ENCODE results near the gene EFCAB5.
"Not testable (repeated sequence)": the region's sequence is repeated elsewhere in the genome, so short reads cannot be mapped to it uniquely, and the experiment has no call there.

Gene EFCAB5

DNA sequence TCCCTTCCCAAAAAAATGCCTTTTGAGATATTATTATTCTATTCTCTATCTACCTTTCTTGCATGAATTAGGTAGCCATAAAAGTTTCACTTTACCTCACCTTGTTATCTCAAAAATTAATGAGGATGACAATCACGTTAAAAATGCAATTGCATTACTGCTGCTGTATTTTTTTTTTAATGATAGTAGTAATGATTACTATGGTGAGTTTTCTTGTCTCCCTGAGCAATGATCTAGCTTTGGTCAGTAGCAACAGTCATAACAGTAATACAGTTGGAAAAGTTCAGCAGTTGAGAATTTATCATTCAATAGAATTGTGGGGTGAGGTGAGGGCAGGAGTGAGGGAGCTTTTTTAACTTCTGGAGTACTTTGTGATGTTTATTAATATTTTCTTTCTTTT is at the start of gene EFCAB5:
TSS of gene EFCAB5 (plus strand) at position 301 of the 400 bp plus-strand sequence. CDS start 163 bp downstream, outside the sequence.
- DNase-seq = no peak

DNA sequence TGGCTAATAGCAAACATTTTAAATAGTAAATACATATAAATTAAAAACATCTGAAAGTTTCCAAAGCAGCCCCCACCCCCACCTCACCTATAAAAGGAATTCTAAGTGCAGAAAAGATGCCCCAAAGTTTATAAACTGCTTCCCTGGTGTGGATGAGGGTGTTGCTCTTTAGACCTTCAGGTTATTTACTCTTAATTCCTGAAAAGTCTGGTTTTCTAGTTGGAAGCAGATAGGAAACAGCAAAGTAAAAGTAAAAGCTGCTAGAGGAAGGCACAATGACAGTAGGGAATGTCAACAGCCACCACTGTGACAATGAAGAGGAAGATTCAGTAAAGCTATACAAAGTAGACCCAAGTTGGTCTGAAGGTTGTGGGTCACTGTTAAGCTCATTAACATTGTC is 49.2 kb upstream of the EFCAB5 start:
- DNase-seq = no peak

DNA sequence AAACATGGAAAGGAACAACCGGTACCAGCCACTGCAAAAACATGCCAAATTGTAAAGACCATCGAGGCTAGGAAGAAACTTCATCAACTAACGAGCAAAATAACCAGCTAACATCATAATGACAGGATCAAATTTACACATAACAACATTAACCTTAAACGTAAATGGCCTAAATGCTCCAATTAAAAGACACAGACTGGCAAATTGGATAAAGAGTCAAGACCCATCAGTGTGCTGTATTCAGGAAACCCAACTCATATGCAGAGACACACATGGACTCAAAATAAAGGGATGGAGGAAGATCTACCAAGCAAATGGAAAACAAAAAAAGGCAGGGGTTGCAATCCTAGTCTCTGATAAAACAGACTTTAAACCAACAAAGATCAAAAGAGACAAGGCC is 44.3 kb upstream of the EFCAB5 start:
- not testable (repeated sequence) for DNase-seq

DNA sequence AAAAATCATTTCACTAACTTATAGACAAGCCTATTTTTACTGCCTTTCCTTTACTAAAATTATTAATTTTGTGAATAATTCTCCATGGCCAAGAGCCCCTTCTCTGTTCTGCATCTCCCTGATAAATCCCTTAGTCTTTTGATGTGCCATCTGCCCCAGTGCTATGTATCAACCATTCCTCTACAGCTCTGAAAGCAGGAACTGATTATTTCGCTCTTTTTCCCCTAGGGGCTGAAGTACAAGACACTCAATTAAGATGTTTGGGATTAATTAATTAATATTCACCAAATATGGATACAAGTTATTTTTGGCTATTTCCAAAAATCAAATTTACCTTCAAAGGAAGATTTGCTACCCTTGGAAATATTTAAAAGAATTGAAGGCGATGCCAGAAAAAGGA is 38.0 kb upstream of the EFCAB5 start:
- no peak for DNase-seq

DNA sequence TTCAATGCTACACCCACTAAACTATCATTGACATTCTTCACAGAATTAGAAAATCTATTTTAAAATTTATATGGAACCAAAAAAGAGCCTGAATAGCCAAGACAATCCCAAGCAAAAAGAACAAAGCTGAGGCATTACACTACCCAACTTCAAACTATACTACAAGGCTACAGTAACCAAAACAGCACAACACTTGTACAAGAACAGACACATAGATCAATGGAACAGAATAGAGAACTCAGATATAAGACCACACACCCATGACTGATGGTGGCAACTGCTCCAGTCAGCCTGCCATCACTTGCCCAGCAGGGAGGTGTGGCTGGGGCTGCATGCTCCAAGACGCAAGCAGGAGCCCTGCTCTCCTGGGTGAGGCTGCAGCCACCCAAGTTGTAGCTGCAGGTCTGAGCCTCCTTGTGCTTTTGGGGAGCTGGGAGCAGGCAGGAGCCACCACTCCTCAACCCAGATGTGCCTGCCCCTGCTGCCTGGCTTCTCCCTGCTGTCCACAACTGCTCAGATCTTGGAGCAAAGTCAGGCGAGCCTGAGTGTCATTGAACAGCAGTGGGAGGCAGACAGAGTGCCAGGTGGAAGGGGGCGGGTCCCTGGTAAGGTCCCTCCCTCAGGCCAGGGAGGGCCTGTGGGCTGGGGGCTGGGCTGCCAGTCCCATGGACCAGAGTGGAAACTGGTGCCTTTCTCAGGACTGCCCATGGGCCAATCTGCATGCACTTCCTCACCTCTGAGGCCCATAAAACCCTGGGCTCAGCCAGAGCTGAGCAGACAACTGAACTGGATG is 36.2 kb upstream of the EFCAB5 start:
- DNase-seq = no peak

DNA sequence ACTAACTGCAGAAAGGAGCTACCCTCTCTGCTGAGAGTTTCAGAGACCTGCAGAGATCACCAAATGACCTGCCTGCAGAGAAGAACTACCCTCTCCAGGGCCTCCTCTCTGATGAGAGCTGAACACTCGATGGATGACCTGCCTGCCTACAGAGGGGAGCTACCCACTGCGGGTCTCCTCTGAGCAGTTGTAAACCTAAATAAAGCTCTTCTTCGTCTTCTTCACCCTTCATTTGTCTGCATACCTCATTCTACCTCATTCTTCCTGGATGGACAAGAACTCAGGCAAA is 35.6 kb upstream of the EFCAB5 start:
- DNase-seq = no peak

DNA sequence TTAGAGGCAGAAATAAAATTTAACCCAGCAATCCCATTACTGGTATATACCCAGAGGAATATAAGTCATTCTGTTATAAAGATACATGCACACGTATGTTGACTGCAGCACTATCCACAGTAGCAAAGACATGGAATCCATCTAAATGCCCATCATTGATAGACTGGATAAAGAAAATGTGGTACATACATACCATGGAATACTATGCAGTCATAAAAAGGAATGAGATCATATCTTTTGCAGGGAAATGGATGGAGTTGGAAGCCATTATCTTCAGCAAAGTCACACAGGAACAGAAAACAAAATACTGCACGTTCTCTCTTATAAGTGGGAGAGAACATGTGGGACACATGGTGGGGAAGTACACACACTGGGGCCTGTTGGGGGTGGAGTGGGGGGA is 34.5 kb upstream of the EFCAB5 start:
- no peak for DNase-seq

DNA sequence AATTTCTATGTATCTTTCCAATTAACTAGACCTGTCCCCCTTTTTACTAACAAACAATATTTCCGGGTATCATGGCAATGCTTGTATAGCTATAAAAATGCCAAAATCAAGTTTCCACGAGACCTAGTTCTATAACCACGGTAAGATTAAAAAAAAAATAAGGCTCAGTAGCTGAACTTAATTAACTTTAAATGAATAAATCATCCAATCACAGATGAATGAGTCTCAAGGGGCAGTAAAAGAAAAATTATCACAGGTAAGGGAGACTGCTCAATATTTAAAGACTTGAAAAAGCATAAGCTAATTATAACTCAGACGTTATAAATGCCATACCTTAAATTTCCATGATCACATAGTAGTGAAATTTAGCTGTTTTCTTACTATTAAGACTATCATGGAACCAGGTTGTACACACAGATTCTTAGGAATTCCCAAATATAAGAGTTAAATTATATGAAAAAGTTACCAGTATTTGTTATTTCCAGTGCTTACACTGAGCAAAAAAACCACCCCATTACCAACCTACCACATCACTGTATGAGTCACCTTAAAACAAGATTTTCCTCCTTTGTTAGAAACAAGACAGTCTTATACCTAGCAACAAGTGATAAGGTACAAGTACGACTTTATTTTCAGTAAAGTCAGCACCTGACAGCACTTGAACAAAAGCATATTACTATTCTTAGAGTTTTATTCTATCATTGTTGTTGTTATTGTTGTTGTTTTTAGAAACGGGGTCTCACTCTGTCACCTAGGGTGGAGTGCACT is 32.0 kb upstream of the EFCAB5 start:
- no peak for DNase-seq

DNA sequence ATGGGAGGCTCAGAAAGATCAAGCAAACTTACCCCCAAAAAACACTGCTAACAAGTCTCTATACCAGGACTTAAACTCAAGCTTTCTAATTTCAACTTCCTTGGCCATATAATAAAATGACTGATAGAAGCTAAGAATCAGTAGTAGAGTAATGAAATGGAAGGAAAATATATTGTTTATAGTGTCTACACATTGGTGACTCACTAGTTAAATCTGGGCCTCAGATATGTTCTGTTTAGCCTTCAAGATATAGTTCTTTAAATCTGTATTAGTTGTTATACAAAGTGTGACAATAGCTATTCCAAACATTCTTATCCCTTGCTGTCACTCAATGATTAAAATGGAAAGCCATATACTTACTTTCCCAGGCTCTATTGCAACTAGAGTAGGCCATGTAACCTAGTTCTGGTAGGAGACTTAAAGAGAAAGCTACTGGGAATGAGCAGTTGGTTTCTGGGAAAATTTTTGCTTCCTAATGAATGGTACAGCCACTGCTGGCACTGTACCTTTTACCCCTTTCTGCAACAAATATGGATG is 29.7 kb upstream of the EFCAB5 start:
- no peak for DNase-seq

DNA sequence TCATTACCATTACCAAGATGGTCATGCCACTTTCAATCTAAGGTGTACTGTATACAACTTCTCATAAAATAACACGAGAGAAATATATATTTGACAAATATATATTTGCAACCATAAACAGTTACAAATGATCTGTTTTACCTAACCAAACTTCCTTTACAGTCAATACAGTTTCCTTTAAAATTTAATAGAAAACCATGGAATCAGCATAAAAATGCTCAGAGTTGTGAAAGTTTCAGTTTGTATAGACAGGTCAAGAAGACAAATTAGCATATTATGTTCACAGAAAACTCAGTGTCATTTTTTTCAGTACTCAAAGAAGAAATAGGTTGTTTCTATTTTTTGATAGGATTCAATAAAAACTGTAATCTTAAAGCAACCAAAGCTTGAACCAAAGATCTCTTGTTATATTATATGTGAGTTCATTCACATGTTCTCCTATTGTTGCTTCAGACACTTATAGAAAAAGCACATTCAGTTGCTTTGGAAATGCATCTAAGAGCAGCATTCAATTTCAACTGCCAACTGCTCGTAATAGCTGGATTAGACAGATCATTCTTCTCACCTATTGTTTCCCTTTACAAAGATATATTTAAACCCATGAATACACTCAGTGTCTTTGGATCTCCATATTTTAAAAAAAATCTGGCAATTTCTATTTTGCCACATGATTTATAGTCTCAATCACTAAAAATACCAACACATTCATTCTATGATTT is 26.5 kb upstream of the EFCAB5 start:
- DNase-seq = no peak

DNA sequence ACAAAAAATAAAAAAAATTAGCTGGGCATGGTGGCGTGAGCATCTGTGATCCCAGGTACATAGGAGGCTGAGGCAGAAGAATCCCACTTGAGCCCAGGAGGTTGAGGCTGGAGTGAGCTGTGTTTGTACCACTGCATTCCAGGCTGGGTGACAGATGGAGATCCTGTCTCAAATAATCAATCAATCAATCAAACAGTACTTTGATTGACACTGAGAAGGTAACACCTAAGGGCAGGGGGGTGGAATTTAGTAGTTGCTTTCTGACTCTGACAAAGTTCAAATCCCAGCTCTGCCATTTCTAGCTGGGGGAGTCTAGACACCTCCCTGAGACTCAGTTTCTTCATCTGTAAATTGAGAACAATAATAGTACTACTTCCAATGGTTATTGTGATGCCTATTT is 23.4 kb upstream of the EFCAB5 start:
- no peak for DNase-seq

DNA sequence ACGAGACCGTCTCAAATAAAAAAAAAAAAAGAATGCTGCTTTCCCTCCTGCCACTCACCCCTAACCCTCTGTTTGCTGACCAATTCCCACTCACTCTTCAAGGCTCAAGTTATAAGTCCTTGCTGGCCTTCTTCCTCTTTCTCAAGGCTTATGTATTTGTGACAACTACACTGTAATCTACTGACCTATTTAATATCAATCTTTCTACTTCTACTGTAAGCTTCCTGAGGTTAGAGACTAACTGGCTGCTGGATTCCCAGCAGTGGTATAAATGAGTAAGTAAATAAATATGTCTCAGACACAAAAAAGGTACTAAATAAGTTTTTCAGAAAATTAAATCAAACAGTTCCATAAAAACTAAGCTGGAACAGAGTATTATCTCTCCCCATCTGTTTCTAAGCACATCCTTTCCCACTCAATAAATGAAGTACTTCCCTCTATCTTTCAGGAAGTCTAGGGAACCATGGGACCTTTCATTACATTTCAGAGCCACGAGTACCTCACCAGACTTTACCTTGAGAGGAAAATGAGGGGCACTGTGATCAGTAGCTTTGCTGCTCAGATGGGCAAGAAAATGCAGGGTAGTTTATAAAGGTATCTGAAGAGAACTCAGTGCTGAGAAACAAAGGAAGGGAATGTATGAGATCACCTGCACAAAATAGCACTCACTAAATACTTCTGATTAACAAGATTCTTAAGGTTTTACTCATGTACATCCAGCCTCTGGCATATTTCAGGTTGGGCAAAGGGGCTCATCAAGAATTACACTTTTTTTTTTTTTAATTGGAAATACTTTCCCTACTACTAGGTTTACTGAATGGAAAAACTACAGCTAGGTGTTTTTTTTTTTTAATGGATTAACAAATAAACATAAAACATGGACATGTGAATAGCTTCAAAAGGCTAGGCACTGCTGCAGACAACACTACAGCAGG is 22.2 kb upstream of the EFCAB5 start:
- DNase-seq = no peak

DNA sequence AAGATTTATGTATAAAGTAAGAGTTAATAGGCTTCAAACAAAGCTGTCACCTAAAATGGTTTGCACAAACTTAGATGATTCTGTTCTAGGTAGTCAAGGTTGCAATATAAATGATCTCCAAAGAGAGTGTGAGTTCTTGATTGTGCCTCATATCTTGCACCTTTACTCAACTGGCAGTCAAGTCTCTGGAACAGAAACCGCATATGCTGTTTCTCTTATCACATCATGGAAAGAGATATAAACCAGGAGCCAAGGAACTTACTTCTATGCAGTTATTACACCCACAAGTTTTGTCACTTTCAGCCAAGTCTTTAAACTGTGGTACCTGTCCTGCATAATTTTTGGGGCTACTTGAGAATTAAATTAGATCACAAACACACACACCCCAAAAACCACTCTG is 16.6 kb upstream of the EFCAB5 start:
- DNase-seq = no peak

DNA sequence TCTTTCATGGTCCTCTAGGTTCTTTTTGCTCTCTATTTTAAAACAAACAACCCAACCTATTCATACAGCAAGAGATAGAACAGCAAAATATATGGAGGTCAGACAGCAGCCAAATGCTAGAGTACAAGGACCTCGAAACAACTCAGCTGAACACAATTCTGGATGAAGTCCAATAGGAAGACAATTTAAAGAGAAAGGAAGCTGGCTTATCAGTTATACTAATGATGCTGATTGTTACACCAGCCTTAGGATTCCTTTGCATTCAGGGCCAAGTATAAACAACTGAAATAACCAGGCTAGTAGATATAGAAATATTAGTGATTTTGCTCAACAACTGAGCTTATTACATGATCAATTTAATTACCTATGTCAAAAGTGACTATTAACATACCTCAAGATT is 13.9 kb upstream of the EFCAB5 start:
- no peak for DNase-seq

DNA sequence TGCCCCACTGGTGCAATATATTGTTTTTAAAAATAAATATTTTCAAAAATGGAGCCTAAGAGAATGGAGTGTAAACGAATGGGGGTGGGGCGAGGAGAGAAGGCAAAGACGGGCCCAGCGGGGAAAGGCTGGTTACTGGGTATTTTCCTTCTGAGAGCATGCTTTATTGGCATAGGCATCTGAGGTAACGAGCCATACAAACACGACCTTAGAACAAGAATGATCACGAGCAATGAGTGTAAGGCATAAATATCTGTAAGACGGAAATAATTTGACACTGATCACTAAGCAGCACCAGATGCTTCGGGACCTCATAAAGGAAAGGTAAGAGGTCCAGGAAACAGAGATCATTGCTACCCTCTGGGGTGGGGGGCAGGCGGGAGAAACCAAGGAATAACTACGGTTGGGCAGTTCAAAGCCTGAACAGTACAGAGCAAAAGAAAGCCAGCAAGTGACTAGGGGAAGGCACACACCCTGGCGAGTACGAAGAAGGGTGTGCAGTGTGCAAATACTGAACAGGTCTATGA is 12.4 kb upstream of the EFCAB5 start:
- peak in 1 of 2 donors; percentile 22 for DNase-seq

DNA sequence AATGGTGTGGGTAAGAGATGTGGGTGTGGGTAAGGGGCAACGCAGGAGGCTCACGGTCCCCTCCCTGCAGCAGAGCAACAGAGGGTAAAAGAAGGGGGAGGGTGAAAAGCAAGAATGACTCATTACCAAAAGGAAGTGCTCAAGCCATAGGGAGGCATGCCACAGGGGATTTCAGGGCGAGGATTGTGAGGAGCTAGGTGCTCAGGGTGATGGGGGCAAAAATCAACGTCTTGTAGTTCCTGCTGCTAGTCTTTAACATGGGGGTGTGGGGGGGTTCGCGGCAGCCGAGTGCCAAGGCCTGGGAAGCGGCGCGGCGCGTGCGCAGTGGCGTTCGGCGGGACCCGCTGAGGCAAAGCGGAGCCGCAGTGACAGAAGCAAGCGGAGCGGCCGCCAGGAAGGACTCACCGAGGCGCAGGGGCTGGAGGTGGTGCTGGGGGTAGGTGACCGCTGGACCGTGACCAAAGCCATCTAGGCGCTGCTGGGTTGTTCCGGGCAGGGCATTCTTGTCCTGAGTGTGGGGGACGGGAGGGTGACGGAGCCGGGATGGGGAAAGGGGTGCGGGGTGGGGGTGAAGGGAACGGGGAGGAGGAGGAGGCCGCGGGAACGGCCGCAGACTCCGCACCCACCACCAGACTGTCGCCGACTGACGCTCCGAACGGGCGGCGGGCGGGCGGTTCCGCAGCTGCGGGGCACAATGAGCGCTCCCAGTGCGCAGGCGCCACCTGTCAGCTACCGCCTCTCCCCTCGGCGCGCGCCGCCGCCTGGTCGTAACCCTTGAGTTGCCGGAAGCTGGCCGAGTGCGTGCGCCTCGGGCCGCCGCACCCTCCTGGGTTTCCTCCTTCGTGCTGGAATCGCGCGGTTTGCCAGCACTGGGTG is 11.7 kb upstream of the EFCAB5 start, which contains the start of gene SSH2:
TSS of gene SSH2 (minus strand) at position 696 of the 876 bp plus-strand sequence. CDS start at position 468, 228 bp downstream.
- peak; percentile 89 to 92 for DNase-seq

DNA sequence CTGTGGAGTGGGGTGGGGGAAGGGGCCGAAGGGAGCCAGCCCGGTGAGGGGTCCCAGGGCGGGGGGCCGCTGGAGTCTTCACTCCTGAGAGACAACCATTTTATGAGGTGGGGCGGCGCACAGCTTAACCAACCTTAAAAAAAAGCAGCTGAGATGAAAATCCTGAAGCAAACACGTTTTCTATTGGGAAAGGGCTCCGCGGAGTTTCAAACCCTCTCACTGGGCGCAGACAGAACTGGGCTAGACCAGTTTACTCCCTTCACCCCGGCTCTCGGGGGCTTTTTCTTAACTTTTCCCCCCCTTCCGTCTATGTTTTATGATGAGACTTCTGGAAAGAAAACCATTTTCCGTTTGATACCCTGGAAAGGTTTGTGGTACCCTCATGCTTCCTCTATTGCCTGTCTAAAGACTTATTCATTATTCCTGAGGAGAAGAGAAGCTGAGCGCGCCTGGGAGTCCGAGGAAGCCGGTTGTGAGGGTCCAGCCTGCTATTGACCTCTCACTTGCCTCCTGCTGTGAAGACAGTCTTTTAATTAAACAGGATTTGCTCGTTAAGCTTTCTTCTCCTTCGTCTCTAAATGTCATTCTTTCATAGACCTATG is 10.9 kb upstream of the EFCAB5 start:
- DNase-seq = no peak

DNA sequence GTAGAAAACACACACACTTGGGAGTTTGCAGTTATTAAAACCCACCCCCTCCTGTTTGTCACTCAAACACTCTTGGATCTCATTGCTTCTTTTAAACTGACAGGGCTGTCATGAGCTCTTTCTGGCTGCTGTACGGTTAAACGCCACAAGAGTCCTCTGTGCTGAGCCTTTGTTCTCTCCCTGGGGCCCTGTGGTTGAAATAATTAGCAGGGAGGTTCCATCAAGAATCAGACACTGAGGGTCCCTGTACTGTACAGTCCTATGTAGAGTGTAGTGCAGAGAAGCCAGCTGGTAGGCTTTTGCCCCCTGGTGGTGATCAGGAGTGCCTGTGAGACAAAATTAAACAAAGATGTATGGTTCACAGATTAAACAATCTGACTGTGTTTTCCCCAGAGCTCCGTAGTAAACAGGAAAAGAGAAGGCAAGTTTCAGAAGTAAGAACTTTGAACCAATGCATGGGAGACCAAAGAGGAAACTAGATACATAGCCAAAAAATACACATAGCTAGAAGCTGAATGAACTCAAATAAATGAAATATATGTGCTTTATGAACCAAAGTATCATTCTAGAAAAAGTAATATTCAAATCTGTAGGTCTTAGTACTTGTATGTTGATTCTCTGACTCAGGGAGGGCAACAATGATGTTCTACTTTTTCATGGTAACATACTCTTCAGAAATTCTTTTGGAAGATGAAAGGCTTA is 10.1 kb upstream of the EFCAB5 start:
- DNase-seq = peak; percentile 56 to 67

DNA sequence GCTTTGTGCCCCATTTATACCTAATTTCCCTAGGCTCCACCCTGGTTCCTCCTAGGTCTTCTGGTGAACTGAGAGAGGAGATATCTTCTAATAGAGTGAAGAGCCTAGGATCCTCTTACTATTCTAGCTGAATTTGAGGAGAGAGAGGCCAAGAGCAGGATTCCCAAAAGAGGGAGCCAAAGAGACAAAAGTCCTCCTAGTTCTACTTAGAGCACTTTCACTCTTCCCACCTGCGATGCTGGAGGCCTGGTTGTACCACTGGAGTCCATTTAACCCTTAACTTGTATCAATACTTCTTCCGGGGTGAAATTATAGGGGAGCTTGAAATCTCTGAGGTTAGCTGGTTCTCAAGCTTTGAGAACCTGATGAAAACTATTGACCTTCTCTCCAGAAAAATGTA is 8.1 kb upstream of the EFCAB5 start:
- DNase-seq = no peak

DNA sequence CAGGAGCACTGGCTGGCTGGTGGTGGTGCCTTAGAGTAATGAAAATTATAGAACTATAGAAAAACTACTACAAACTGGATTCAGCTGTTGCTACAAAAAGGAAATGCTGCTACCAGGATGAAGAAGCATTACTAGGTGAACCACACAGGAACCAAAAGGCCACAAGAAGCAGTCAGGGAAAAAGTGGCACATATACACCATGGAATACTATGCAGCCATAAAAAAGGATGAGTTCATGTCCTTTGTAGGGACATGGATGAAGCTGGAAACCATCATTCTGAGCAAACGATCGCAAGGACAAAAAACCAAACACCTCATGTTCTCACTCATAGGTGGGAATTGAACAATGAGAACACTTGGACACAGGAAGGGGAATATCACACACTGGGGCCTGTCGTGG is 5.5 kb upstream of the EFCAB5 start:
- not testable (repeated sequence) for DNase-seq
